Choroid plexus epithelial cell (primary cell): ENCODE results near the gene ASIC2.

ENCODE experiments used
- DNase-seq: peaks from one replicate; pipeline ENCODE4 v3.0.0-alpha.2; 2010; ENCODE audit warnings: low read depth
- H3K4me3 ChIP-seq: 2 replicates; pipeline ENCODE4 v1.5.1; 2011; ENCODE audit warnings: low read depth, mild to moderate bottlenecking, control low read depth, low read length, moderate library complexity
- TF ChIP-seq, protein P1 (sequence below): conservative IDR thresholded peaks from 2 replicates; pipeline ENCODE4 v1.5.1; 2011; ENCODE audit warnings: low read depth, mild to moderate bottlenecking, control low read depth, inconsistent platforms, low read length, moderate library complexity

ASIC2 gene

DNA sequence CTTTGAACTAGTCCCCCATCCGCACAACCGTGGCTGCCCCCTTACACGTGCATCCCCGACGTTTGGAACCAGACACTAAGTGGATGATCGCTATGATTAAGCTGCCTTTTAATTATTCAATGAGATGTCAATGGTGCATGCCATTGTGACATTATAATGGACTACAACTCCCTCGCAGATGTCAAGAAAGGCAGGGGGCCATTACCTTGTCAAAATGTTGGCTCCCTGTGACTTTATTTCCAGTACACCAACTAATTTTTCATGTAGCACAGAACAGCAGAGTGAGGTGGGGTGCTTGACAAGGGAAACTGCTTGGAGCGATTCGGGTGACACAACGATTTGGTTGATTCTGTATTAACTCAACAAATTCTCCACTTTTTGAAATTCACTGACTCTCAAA lies 26.5 kb downstream of the ASIC2 start:
- H3K4me3 ChIP-seq: no peak overlapping the region
- no peak for DNase-seq
- TF ChIP-seq, protein P1, sequence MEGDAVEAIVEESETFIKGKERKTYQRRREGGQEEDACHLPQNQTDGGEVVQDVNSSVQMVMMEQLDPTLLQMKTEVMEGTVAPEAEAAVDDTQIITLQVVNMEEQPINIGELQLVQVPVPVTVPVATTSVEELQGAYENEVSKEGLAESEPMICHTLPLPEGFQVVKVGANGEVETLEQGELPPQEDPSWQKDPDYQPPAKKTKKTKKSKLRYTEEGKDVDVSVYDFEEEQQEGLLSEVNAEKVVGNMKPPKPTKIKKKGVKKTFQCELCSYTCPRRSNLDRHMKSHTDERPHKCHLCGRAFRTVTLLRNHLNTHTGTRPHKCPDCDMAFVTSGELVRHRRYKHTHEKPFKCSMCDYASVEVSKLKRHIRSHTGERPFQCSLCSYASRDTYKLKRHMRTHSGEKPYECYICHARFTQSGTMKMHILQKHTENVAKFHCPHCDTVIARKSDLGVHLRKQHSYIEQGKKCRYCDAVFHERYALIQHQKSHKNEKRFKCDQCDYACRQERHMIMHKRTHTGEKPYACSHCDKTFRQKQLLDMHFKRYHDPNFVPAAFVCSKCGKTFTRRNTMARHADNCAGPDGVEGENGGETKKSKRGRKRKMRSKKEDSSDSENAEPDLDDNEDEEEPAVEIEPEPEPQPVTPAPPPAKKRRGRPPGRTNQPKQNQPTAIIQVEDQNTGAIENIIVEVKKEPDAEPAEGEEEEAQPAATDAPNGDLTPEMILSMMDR: no peak

DNA sequence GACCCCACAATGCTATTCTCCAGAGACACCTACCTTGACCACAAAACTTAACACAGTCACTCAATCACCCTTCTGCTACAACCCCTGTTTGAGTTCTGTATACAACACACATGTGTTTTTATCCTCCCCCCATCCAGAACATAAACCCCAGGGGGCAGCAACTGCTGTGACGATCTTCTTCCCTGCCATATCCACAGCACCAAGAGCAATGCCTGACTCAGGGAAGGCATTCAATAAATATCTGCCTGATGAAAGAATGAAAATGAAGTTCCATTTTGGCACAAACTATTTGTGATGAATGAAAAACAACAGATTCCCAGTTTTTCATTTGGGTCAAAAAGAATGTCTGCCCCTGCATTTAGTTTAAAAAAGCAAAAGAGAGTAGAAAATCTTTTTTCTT lies 27.0 kb downstream of the ASIC2 start:
- H3K4me3 ChIP-seq: no peak overlapping the region
- TF ChIP-seq, protein P1: no peak
- no peak for DNase-seq

DNA sequence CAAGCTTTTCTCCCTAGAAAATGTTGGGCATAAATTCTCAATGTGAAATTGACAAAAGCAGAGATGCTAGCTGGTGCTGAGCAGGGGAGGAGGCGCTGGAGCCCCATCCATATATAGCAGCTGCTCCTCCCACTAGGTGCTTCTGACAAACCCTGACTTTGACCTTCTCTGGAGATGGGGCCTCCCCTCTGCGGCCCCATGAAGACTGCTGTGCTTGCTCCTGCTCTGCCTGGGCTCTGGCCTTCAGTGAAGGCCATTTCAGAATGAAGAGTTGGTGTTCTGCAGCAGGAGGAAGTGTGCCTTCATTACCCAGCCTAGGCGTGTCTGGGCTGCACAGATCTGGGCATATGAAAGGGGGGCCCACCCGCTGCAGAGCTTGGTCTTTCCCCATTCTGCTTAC lies 29.7 kb downstream of the ASIC2 start:
- TF ChIP-seq, protein P1: no peak
- no peak for DNase-seq
- H3K4me3 ChIP-seq: no peak overlapping the region

DNA sequence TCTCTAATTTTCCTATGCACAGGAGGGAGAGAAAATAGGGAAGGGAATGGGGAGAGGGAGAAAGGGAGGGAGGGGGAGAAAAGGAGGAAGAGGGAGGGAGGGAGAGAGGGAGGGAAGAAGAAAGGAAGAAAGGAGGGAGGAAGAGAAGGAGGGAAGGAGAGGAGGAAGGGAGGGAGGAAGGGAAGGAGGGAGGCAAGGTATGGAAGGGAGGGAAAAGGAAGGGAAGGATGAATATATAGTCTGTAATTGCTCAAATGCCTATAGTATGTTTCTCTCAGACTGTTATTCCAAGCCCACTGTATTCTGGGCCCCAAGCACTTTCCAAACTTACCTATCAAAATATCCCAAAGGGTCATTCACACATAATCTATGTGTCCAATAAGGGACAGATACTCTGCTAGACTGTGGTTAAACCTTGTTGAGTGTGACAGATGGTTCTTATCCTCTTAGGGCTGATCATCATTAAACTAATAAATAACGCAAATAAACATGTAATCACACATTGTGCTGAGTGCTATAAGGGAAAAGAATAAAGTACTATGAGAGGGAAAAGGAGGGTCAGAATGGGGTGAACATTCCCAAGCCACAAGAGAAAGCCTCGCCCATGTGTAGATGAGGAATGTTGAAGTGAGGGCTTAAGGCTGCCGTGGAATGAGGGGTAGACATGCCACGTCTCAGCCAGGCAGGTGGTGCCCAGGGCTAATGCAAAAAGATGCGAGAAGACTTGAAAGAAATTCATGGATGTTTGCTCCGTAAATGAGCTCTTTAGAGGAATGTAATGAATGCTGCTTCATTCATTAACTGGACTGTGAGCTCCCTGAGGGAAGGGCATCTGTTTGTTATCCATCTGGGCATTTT lies 30.6 kb downstream of the ASIC2 start:
- no peak overlapping the region for H3K4me3 ChIP-seq
- TF ChIP-seq, protein P1: no peak
- DNase-seq: no peak

DNA sequence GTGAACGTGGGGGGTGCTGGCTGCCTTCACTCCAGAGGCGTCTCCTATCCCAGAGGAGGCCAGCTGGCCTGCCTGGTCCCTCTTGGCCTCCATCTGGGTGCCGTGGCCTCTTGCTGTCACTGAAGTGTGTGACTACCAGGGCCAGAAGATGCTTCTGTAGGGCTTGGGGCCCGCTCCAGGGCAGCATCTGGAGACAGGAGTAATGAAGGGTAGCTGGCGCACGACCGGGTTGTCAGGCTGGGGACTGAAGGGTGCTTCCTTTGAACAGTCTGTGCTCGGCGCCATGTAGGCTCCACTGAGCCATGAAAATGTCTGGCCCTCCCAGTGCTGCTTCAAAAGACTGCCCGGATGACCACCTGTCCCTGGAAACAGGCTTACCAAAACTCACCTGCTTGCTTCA lies 31.3 kb downstream of the ASIC2 start:
- TF ChIP-seq, protein P1: no peak
- H3K4me3 ChIP-seq: no peak overlapping the region
- no peak for DNase-seq

DNA sequence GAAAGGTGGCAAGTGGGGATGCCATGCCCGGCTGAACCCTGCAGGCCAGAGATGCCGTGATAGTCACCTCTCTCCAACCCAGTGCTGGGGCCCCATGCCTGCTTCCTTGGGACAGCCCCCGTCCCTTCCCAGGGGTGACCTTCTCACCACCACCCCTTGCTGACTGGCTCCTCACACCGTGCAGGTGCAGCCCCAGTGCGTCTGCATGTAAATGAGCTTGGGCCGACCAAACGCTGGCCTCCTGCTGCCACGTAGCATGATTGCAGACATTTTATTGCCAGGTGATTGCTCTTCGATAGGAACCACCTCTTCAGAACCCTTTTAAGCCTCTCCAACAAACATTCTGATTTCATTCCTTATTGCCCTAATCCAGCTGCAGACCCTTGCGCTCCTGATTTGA lies 32.5 kb downstream of the ASIC2 start:
- no peak for DNase-seq
- H3K4me3 ChIP-seq: no peak overlapping the region
- TF ChIP-seq, protein P1: no peak

DNA sequence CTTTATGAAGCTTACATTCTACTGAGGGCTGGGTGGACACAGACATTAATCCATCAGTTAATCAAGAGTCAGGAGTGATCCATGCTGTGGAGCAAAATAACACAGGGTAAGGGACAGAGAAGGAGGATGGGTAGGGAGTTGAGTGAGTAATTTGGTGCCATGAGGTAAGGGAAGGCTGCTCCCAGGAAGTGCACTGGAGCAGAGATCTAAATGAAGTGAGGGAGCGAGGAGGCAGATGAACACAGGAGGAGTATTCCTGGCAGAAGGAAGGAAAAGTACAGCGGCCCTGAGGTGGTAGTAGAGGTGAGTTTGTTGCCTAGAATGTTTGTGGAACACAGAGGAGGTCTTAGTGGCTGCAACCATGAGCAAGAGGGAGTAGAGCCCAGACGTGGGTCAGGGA lies 34.8 kb downstream of the ASIC2 start:
- TF ChIP-seq, protein P1: no peak
- DNase-seq: no peak
- H3K4me3 ChIP-seq: no peak overlapping the region
